Measurements from ENCODE around the gene RAD51C.
A peak's percentile ranks its signal among the peaks of the same experiment; 100 is the strongest.
"Not testable (repeated sequence)": the region's sequence is repeated elsewhere in the genome, so short reads cannot be mapped to it uniquely, and the experiment has no call there.

Gene RAD51C

GRCh38 chr17:58684462-58684861, 7.9 kb upstream of the RAD51C start:
- not testable (repeated sequence) for DNase-seq (ENCODE audit: low spot score)

- DNase-seq (ENCODE audit: low spot score), result no peak
Measured at GRCh38 chr17:58686980-58687379, 5.4 kb upstream of the RAD51C start.

- DNase-seq (ENCODE audit: low spot score), result no peak
Measured at GRCh38 chr17:58688521-58688920, 3.9 kb upstream of the RAD51C start.

GRCh38 chr17:58690033-58690432, 2.4 kb upstream of the RAD51C start:
- DNase-seq (ENCODE audit: low spot score), result not testable (repeated sequence)

- no peak for DNase-seq (ENCODE audit: low spot score)
Measured at GRCh38 chr17:58691701-58692238, 632 bp upstream of the RAD51C start, which contains the start of gene TEX14. TEX14 (minus strand) TSS chr17:58692045; CDS start chr17:58652001, 40,044 bp downstream.

- DNase-seq (ENCODE audit: low spot score), result no peak
Measured at GRCh38 chr17:58693208-58693607, 806 bp downstream of the RAD51C start.

- DNase-seq (ENCODE audit: low spot score), result no peak
Measured at GRCh38 chr17:58693751-58694150, 1.3 kb downstream of the RAD51C start.

GRCh38 chr17:58694302-58694701, 1.9 kb downstream of the RAD51C start:
- no peak for DNase-seq (ENCODE audit: low spot score)

- DNase-seq (ENCODE audit: low spot score), result no peak
Measured at GRCh38 chr17:58694826-58695225, 2.4 kb downstream of the RAD51C start.

GRCh38 chr17:58699771-58700170, 7.4 kb downstream of the RAD51C start:
- no peak for DNase-seq (ENCODE audit: low spot score)

GRCh38 chr17:58702045-58702476, 9.7 kb downstream of the RAD51C start:
- no peak for DNase-seq (ENCODE audit: low spot score)

GRCh38 chr17:58702708-58703107, 10.3 kb downstream of the RAD51C start:
- DNase-seq (ENCODE audit: low spot score), result no peak

- no peak for DNase-seq (ENCODE audit: low spot score)
Measured at GRCh38 chr17:58703137-58703915, 10.9 kb downstream of the RAD51C start.

GRCh38 chr17:58703916-58704286, 11.5 kb downstream of the RAD51C start:
- DNase-seq (ENCODE audit: low spot score), result no peak

- DNase-seq (ENCODE audit: low spot score), result no peak
Measured at GRCh38 chr17:58706351-58707140, 14.1 kb downstream of the RAD51C start.

- DNase-seq (ENCODE audit: low spot score), result peak; percentile 30
Measured at GRCh38 chr17:58710948-58711552, 18.6 kb downstream of the RAD51C start.

GRCh38 chr17:58722274-58722673, 29.9 kb downstream of the RAD51C start:
- DNase-seq (ENCODE audit: low spot score), result no peak

GRCh38 chr17:58722696-58723095, 30.3 kb downstream of the RAD51C start:
- no peak for DNase-seq (ENCODE audit: low spot score)

- no peak for DNase-seq (ENCODE audit: low spot score)
Measured at GRCh38 chr17:58728798-58729197, 36.4 kb downstream of the RAD51C start.

- DNase-seq (ENCODE audit: low spot score), result no peak
Measured at GRCh38 chr17:58730937-58731336, 38.5 kb downstream of the RAD51C start.

GRCh38 chr17:58734040-58734439, 41.6 kb downstream of the RAD51C start:
- DNase-seq (ENCODE audit: low spot score), result no peak

GRCh38 chr17:58734811-58735210, 42.4 kb downstream of the RAD51C start:
- DNase-seq (ENCODE audit: low spot score), result no peak
